NCI-H524 (cell line): ENCODE data around the gene WDR74.
"Not testable (repeated sequence)": the region's sequence is repeated elsewhere in the genome, so short reads cannot be mapped to it uniquely, and the experiment has no call there.

ENCODE experiments used
- DNase-seq, 2 experiments: peaks; one replicate each; lab custom pipeline; 2025; lab: John Stamatoyannopoulos, UW

WDR74 gene

GRCh38 chr11:62839050-62839945 lies at the start of gene WDR74:
TSS of gene WDR74 (minus strand) at chr11:62839590. CDS start at chr11:62839570, 20 bp downstream.
- peak; percentile 67 to 84 for DNase-seq

DNA sequence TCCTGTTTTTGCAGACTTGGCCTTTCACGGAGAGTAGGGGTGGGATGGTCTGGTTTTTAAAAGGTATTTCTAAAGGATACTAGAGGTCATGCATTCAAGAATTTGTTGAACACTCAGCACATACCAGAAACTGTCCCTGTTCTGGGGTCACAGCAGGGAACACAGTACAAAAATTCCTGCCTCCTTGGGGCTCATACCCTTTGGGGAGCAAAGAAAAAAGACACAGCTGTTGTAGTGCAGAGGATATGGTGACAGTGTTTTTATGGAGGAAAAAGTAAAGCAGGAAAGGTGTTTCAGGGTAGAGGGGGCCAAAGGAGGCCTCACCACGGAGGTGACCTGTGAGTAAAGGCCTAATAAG lies 49.7 kb upstream of the WDR74 start:
- no peak for DNase-seq

- DNase-seq, result no peak
These were observed 49.0 kb upstream of the WDR74 start for GRCh38 chr11:62888406-62888805.

DNA sequence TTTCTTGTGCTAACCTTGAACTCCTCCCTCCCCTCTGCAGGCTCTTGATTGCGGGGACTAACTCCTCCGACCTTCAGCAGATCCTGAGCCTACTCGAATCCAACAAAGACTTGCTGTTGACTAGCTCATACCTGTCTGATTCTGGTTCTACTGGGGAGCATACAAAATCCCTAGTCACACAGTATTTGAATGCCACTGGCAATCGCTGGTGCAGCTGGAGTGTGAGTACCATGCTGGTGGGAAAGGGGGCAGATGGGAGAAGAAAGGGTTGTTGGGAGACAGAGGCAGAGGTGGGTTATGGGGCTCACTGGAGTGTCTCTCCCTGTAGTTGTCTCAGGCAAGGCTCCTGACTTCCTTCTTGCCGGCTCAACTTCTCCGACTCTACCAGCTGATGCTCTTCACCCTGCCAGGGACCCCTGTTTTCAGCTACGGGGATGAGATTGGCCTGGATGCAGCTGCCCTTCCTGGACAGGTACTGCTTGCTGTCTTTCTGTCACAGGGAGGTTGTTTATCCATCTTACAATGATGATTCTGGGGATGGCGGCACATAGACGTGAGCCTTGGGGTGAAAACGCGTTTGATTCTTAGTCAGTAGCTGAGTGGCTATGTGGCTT lies 45.9 kb upstream of the WDR74 start:
- no peak for DNase-seq

DNA sequence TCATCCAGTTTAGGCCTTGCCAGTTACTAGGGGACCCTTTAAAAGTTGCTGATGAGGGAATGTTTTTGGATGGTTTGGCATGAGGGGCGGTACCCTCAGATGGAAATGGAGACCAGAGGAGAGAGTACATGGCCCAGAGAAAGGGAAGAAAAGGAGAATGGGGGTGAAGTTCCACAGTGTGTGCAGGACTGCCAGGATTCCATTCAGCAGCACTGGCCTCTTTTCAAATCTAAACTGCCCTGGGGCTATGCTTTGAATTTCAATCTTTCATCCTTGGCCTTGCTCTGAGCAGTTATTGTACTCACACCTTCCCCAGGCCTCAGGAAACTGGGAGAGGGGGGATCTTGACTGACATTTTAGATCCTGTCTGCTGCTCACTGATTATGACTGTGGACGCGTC lies 44.3 kb upstream of the WDR74 start:
- no peak for DNase-seq

GRCh38 chr11:62882788-62883501 lies 43.6 kb upstream of the WDR74 start:
- DNase-seq, result no peak

DNA sequence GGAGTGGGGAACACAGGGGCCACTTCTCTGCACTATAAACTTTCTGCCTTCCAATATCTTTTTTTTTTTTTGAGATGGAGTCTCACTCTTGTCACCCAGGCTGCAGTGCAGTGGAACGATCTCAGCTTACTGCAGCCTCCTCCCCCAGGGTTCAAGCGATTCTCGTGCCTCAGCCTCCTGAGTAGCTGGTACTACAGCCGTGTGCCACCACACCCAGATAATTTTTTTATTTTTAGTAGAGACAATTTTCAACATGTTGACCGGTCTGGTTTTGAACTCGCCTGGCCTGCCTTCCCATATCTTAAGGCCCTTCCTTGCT lies 43.0 kb upstream of the WDR74 start:
- DNase-seq, result no peak

- peak in 1 of 2 experiments; percentile 56 for DNase-seq
These were observed 42.4 kb upstream of the WDR74 start for GRCh38 chr11:62881579-62882430.

DNA sequence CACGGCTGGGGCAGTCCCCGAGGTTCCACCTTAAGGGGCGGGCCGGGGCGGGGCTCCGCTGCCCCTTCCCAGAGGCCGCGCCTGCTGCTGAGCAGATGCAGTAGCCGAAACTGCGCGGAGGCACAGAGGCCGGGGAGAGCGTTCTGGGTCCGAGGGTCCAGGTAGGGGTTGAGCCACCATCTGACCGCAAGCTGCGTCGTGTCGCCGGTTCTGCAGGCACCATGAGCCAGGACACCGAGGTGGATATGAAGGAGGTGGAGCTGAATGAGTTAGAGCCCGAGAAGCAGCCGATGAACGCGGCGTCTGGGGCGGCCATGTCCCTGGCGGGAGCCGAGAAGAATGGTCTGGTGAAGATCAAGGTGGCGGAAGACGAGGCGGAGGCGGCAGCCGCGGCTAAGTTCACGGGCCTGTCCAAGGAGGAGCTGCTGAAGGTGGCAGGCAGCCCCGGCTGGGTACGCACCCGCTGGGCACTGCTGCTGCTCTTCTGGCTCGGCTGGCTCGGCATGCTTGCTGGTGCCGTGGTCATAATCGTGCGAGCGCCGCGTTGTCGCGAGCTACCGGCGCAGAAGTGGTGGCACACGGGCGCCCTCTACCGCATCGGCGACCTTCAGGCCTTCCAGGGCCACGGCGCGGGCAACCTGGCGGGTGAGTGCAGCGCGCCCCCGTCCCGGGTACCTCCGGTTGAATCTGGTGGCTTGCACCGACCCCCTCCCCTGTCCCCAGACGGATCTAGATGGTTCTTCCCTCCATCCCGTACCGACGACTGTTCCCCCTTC lies 41.6 kb upstream of the WDR74 start, which contains the start of gene SLC3A2:
Gene SLC3A2 (plus strand): TSS at position 94 of the 776 bp plus-strand sequence. CDS start 128 bp downstream, at position 222.
- DNase-seq, result peak; percentile 42 to 72

- DNase-seq, result no peak
These were observed 40.9 kb upstream of the WDR74 start for GRCh38 chr11:62880231-62880802.

DNA sequence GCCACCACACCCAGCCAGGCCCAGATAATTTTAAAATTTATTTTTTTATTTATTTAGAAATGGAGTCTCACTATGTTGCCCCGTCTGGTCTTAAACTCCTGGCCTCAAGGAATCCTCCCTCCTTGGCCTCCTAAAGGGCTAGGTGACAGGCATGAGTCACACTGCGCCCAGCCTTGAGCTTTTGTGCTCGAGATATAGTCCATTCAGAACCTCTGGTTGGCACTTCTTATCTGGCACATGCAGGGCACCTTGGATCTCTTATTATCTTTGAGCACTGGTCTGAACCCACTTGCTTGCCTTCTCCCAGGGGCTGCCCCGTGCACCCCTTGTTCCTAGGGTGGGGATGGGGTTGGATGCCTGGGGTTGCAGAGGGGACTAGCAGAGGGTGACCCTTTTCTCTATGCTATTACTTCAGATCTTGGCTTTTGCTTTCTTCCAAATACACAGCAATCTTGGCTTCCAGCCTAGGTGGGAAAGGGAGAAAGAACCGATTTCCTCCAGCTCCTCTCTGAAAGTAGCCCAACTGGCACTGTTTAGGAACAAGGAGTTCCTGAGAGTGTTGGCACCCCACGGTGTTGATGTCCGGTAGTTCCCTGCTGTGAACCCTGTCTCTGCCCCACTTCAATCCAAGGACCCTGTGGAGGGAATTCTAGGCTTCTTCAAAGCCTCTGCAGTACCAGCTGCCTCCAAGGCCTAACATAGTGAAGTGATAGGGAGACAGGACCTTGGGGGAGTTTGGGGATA lies 40.0 kb upstream of the WDR74 start:
- DNase-seq, result no peak

- DNase-seq, result no peak
These were observed 37.3 kb upstream of the WDR74 start for GRCh38 chr11:62876712-62877111.

DNA sequence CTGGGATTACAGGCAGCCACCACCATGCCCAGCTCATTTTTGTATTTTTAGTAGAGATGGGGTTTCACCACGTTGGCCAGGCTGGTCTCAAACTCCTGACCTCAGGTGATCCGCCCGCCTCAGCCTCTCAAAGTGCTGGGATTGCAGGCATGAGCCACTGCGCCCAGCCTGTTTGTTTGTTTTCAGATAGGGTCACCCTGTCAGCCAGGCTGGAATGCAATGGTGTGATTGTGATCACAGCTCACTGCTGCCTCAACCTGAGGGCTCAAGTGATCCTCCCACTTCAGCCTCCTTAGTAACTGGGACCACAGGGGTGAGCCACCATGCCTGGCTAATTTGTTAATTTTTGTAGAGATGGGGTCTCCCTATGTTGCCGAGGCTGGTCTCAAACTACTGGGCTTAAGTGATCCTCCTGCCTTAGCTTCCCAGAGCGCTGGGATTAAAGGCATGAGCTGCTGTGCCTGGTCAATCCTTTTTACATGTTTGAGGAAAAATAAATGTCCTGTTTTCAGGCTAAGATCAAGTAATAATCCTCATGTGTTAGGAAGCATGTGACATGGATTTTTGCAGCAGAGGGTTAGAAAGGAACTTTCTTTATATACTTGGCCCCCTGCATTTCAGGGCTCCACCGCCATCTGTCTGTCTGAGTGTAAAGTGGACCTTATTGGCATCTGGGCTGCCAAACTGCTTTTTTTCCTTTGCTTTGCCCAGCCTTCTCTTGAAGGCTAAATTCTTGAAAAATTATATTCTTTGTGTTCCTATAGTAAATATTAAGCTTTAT lies 36.5 kb upstream of the WDR74 start:
- peak in 1 of 2 experiments; percentile 51 for DNase-seq

DNA sequence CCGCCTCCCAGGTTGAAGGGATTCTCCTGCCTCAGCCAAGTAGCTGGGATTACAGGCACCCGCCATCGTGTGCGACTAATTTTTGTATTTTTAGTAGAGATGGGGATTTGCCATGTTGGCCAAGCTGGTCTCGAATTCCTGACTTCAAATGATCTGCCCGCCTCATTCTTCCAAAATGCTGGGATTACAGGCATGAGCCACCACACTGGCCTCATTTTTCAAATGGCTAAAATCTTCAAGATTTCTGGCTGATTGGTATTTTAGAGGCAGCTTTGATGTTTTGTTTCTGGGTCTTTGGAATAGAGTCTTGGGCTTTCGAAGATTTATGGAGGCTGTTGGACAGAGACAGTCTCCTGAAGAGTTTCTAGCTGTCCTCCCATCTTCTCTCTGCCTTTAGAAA lies 35.5 kb upstream of the WDR74 start:
- DNase-seq, result no peak

DNA sequence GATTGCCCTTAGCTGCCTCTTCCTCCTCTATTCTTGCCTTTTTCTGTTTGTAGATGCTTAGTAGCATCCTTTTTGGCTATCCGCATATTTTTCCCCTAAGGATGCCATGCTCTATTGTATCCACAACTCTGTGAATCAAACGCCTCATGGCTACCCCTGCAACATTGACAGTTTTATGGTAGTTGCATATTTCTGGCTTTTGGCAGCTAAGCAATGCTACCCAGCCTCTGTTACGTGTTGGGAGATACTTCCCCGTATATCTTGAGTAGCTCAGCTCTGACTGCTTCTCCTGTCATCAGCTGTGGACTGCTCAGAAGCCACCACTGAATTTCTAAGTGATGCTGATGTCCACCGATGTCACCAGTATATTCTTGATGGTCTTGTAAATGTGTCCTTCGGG lies 26.2 kb upstream of the WDR74 start:
- DNase-seq, result no peak

DNA sequence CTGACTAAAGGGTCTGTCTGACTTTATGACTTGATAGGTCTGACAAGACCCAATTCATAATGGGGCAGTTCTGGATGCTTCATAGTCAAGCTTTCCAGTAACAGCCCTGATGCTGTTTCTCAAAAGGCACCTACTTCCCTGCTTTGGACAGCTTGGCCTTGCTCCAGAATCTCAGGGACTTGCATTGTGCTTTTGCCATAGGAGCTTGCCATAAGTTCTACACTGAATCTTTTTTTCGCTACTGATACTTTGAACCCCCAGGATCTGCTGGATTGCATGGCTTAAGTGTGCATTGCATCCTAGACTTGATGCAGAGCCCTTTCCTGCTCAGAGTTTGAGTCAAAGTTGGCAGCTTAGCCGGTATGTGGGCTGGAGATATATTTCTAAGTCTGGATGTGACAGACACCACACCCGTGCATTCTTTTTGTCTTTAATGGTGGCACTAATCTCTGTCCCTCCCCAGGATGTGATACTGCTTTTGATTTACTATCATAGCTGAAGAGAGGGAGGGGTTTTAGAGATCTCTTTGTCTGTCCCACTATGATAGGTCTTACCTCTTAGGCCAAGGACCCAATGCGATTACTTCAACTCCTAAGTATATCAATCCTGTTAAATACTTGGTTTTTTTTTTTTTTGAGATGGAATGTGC lies 24.4 kb upstream of the WDR74 start:
- no peak for DNase-seq

DNA sequence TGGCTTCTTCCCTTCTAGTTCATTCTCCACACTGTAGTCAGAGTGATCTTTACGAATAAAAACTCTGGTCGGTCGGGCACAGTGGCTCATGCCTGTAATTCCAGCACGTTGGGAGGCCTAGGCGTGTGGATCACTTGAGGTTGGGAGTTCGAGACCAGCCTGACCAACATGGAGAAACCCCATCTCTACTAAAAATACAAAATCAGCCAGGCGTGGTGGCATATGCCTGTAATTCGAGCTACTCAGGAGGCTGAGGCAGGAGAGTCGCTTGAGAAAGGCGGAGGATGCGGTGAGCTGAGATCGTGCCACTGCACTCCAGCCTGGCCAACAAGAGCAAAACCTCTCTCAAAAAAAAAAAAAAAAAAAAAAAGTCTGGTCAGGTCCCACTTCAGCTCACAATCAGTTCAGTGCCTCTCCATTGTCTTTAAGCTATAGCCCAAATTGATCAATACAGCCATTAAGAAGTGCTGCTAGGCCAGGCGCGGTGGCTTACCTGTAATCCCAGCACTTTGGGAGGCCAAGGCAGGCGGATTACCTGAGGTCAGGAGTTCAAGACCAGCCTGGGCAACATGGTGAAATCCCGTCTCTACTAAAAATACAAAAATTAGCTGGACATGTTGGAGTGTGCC lies 22.3 kb upstream of the WDR74 start:
- DNase-seq, result not testable (repeated sequence)
